Activated CD4-positive, alpha-beta T cell treated with anti-CD3 and anti-CD28 coated beads, Interleukin-2, amount 10 ng/mL, durations not matched to agents 7 days and 5 days (primary cell): Measurements from ENCODE around the gene ABTB2. TPM values are rescaled to one million over a fixed set of nuclear protein-coding genes. Genes with fewer than 3 reads are reported as not detected.

Experiments used
- CTCF ChIA-PET: fragments of 350-600 bp; sonication (Branson Sonifier 250); formaldehyde crosslinking; loops from one replicate; lab custom pipeline; 2021; ENCODE audit warnings: antibody characterized with exemption; lab: Charles Lee
- POLR2A ChIA-PET: fragments of 350-600 bp; sonication (Branson Sonifier 250); formaldehyde crosslinking; loops from one replicate; lab custom pipeline; 2021; ENCODE audit warnings: antibody characterized with exemption; lab: Charles Lee
- DNase-seq: peaks from one replicate; pipeline ENCODE4 v3.0.0-alpha.2; 2020
- H3K27ac Mint-ChIP-seq: one replicate; pipeline ENCODE4 v1.8.0; 2021; ENCODE audit warnings: mild to moderate bottlenecking, moderate library complexity, mixed read lengths
- H3K27me3 Mint-ChIP-seq: one replicate; pipeline ENCODE4 v1.8.0; 2021; ENCODE audit warnings: mixed read lengths
- H3K36me3 Mint-ChIP-seq: one replicate; pipeline ENCODE4 v1.8.0; 2021; ENCODE audit warnings: low read depth, mixed read lengths
- H3K4me1 Mint-ChIP-seq: one replicate; pipeline ENCODE4 v1.8.0; 2021; ENCODE audit warnings: mixed read lengths
- H3K4me3 Mint-ChIP-seq: one replicate; pipeline ENCODE4 v1.8.0; 2021; ENCODE audit warnings: mild to moderate bottlenecking, moderate library complexity, mixed read lengths
- H3K9me3 Mint-ChIP-seq: one replicate; pipeline ENCODE4 v1.8.0; 2021; ENCODE audit warnings: mixed read lengths
- total RNA-seq, 2 experiments: library from RNA; stranded (reverse); gene quantifications; one replicate each; pipeline ENCODE4 v1.2.3, GENCODE V29; 2021

Gene ABTB2
- total RNA-seq, 2 experiments from 2014 or later: 0.55 to 0.65 TPM

- ChIA-PET CTCF (interaction anchor here (0.6 to 5.3 kb wide), 14 partner anchors 12 to 370 kb away, joined by 3 to 46 read pairs (median 4); no protein-coding TSS in a partner anchor), POLR2A (interaction anchor here (0.7 kb wide), 1 partner anchor 103 kb away, joined by 3 read pairs; no protein-coding TSS in a partner anchor)
- Mint-ChIP-seq H3K36me3 (no peaks in the 10 kb centered on the region), H3K27ac (peak overlapping the region; percentile 82), H3K4me1 (peaks cover 18% of the 10 kb centered on the region), H3K9me3 (no peaks in the 10 kb centered on the region), H3K27me3 (peaks cover 47% of the 10 kb centered on the region), H3K4me3 (peak overlapping the region; percentile 80)
- DNase-seq: no peak
Measured at GRCh38 chr11:34358258-34358727, 483 bp upstream of the ABTB2 start.

- Mint-ChIP-seq H3K27me3 (peaks cover 49% of the 10 kb centered on the region), H3K9me3 (no peaks in the 10 kb centered on the region), H3K4me3 (peak overlapping the region; percentile 67), H3K36me3 (no peaks in the 10 kb centered on the region), H3K4me1 (peaks cover 18% of the 10 kb centered on the region), H3K27ac (no peak overlapping the region)
- POLR2A ChIA-PET: interaction anchor here (0.6 kb wide), 1 partner anchor 14 kb away, joined by 3 read pairs; no protein-coding TSS in a partner anchor
- CTCF ChIA-PET: interaction anchor here (0.9 to 5.3 kb wide), 9 partner anchors 10 to 188 kb away, joined by 3 to 46 read pairs (median 4); no protein-coding TSS in a partner anchor
- peak; percentile 45 for DNase-seq
Measured at GRCh38 chr11:34356913-34357700, 703 bp downstream of the ABTB2 start.

- peaks cover 18% of the 10 kb centered on the region for H3K4me1 Mint-ChIP-seq
- H3K27ac Mint-ChIP-seq: no peak overlapping the region
- no peak for DNase-seq
- ChIA-PET POLR2A (no interaction called here), CTCF (interaction anchor here (1.0 to 5.3 kb wide), 3 partner anchors 10 to 185 kb away, joined by 3 to 46 read pairs (median 13); no protein-coding TSS in a partner anchor)
- H3K4me3 Mint-ChIP-seq: peak overlapping the region; percentile 50
- no peaks in the 10 kb centered on the region for H3K36me3 Mint-ChIP-seq
- no peaks in the 10 kb centered on the region for H3K9me3 Mint-ChIP-seq
- peaks cover 50% of the 10 kb centered on the region for H3K27me3 Mint-ChIP-seq
Measured at GRCh38 chr11:34356576-34356912, 1.3 kb downstream of the ABTB2 start.

GRCh38 chr11:34356130-34356529, 1.7 kb downstream of the ABTB2 start:
- H3K4me3 Mint-ChIP-seq: peak overlapping the region; percentile 50
- ChIA-PET CTCF (interaction anchor here (1.0 to 5.3 kb wide), 2 partner anchors 175 to 182 kb away, joined by 3 to 46 read pairs; no protein-coding TSS in a partner anchor), POLR2A (no interaction called here)
- DNase-seq: no peak
- no peaks in the 10 kb centered on the region for H3K9me3 Mint-ChIP-seq
- H3K36me3 Mint-ChIP-seq: no peaks in the 10 kb centered on the region
- H3K4me1 Mint-ChIP-seq: peaks cover 18% of the 10 kb centered on the region
- peaks cover 52% of the 10 kb centered on the region for H3K27me3 Mint-ChIP-seq
- H3K27ac Mint-ChIP-seq: no peak overlapping the region

- ChIA-PET POLR2A (no interaction called here), CTCF (interaction anchor here (0.7 to 5.3 kb wide), 3 partner anchors 12 to 181 kb away, joined by 3 to 46 read pairs (median 3); no protein-coding TSS in a partner anchor)
- no peak overlapping the region for H3K4me3 Mint-ChIP-seq
- no peaks in the 10 kb centered on the region for H3K9me3 Mint-ChIP-seq
- no peaks in the 10 kb centered on the region for H3K36me3 Mint-ChIP-seq
- no peak for DNase-seq
- no peak overlapping the region for H3K27ac Mint-ChIP-seq
- peaks cover 49% of the 10 kb centered on the region for H3K27me3 Mint-ChIP-seq
- peaks cover 18% of the 10 kb centered on the region for H3K4me1 Mint-ChIP-seq
Measured at GRCh38 chr11:34355726-34356125, 2.1 kb downstream of the ABTB2 start.

GRCh38 chr11:34354782-34355181, 3.0 kb downstream of the ABTB2 start:
- no peaks in the 10 kb centered on the region for H3K9me3 Mint-ChIP-seq
- no peaks in the 10 kb centered on the region for H3K36me3 Mint-ChIP-seq
- ChIA-PET CTCF (interaction anchor here (0.7 to 5.3 kb wide), 3 partner anchors 9 to 180 kb away, joined by 3 to 46 read pairs (median 3); no protein-coding TSS in a partner anchor), POLR2A (no interaction called here)
- no peak overlapping the region for H3K4me3 Mint-ChIP-seq
- no peak for DNase-seq
- H3K27me3 Mint-ChIP-seq: peaks cover 43% of the 10 kb centered on the region
- no peak overlapping the region for H3K27ac Mint-ChIP-seq
- H3K4me1 Mint-ChIP-seq: peaks cover 18% of the 10 kb centered on the region

GRCh38 chr11:34353881-34354280, 3.9 kb downstream of the ABTB2 start:
- Mint-ChIP-seq H3K36me3 (no peaks in the 10 kb centered on the region), H3K27ac (no peak overlapping the region), H3K9me3 (no peaks in the 10 kb centered on the region), H3K27me3 (peaks cover 37% of the 10 kb centered on the region), H3K4me1 (peaks cover 14% of the 10 kb centered on the region), H3K4me3 (no peak overlapping the region)
- no peak for DNase-seq
- CTCF ChIA-PET: interaction anchor here (0.7 to 5.3 kb wide), 2 partner anchors 18 to 179 kb away, joined by 3 to 46 read pairs; no protein-coding TSS in a partner anchor
- POLR2A ChIA-PET: no interaction called here

- H3K9me3 Mint-ChIP-seq: no peaks in the 10 kb centered on the region
- POLR2A ChIA-PET: no interaction called here
- no peak for DNase-seq
- no peak overlapping the region for H3K27ac Mint-ChIP-seq
- peaks cover 12% of the 10 kb centered on the region for H3K4me1 Mint-ChIP-seq
- peaks cover 37% of the 10 kb centered on the region for H3K27me3 Mint-ChIP-seq
- CTCF ChIA-PET: interaction anchor here (0.7 to 1.3 kb wide), 2 partner anchors 165 to 178 kb away, joined by 3 to 4 read pairs; no protein-coding TSS in a partner anchor
- H3K36me3 Mint-ChIP-seq: no peaks in the 10 kb centered on the region
- H3K4me3 Mint-ChIP-seq: no peak overlapping the region
Measured at GRCh38 chr11:34351687-34352469, 5.9 kb downstream of the ABTB2 start.

- no peak overlapping the region for H3K27ac Mint-ChIP-seq
- no peaks in the 10 kb centered on the region for H3K9me3 Mint-ChIP-seq
- ChIA-PET CTCF (interaction anchor here (1.1 kb wide), 1 partner anchor 26 kb away, joined by 3 read pairs; no protein-coding TSS in a partner anchor), POLR2A (no interaction called here)
- DNase-seq: no peak
- peaks cover 4% of the 10 kb centered on the region for H3K4me1 Mint-ChIP-seq
- H3K27me3 Mint-ChIP-seq: peaks cover 29% of the 10 kb centered on the region
- no peaks in the 10 kb centered on the region for H3K36me3 Mint-ChIP-seq
- H3K4me3 Mint-ChIP-seq: no peak overlapping the region
Measured at GRCh38 chr11:34351051-34351450, 6.8 kb downstream of the ABTB2 start.

- CTCF ChIA-PET: no interaction called here
Measured at GRCh38 chr11:34349882-34350281, 7.9 kb downstream of the ABTB2 start.

GRCh38 chr11:34348919-34349318, 8.9 kb downstream of the ABTB2 start:
- no peaks in the 10 kb centered on the region for H3K36me3 Mint-ChIP-seq
- no peaks in the 10 kb centered on the region for H3K9me3 Mint-ChIP-seq
- CTCF ChIA-PET: no interaction called here

More at GRCh38 chr11:34349882-34350281, 7.9 kb downstream of the ABTB2 start:
- Mint-ChIP-seq H3K4me1 (peaks cover 2% of the 10 kb centered on the region), H3K27ac (no peak overlapping the region), H3K27me3 (peaks cover 17% of the 10 kb centered on the region), H3K36me3 (no peaks in the 10 kb centered on the region), H3K4me3 (no peak overlapping the region), H3K9me3 (no peaks in the 10 kb centered on the region)
- POLR2A ChIA-PET: no interaction called here
- no peak for DNase-seq

GRCh38 chr11:34348096-34348495, 9.7 kb downstream of the ABTB2 start:
- H3K4me1 Mint-ChIP-seq: no peaks in the 10 kb centered on the region
- peaks cover 5% of the 10 kb centered on the region for H3K27me3 Mint-ChIP-seq
- no peak for DNase-seq
- POLR2A ChIA-PET: no interaction called here
- no peaks in the 10 kb centered on the region for H3K9me3 Mint-ChIP-seq
- no peaks in the 10 kb centered on the region for H3K36me3 Mint-ChIP-seq
- no peak overlapping the region for H3K4me3 Mint-ChIP-seq
- H3K27ac Mint-ChIP-seq: no peak overlapping the region
- CTCF ChIA-PET: interaction anchor here (0.6 to 3.1 kb wide), 4 partner anchors 10 to 739 kb away, joined by 3 to 13 read pairs (median 4); partner anchors contain the start of gene ABTB2

More at GRCh38 chr11:34348919-34349318, 8.9 kb downstream of the ABTB2 start:
- peaks cover 10% of the 10 kb centered on the region for H3K27me3 Mint-ChIP-seq
- H3K4me1 Mint-ChIP-seq: no peaks in the 10 kb centered on the region
- H3K4me3 Mint-ChIP-seq: no peak overlapping the region
- no peak overlapping the region for H3K27ac Mint-ChIP-seq
- POLR2A ChIA-PET: no interaction called here
- DNase-seq: no peak
